Ovary (tissue), 3 donors: Measurements from ENCODE around the gene TM9SF3.

Source experiments
- CTCF ChIP-seq, 3 donors: fragments of 450-650 bp in 2 of 3; fragments of 200-600 bp in 1 of 3; IDR thresholded peaks; one replicate each; pipeline versions ENCODE4 v1.5.1 to v1.8.0; 2016 to 2022; ENCODE audit warnings: antibody characterized with exemption in 3 of 3, mild to moderate bottlenecking in 1 of 3
- POLR2A ChIP-seq: fragments of 450-650 bp; IDR thresholded peaks from one replicate; pipeline ENCODE4 v1.6.1; 2017; ENCODE audit warnings: antibody characterized with exemption, mild to moderate bottlenecking, moderate library complexity
- donor health status: DM: no; HTN: no; CAD: no.

DNA sequence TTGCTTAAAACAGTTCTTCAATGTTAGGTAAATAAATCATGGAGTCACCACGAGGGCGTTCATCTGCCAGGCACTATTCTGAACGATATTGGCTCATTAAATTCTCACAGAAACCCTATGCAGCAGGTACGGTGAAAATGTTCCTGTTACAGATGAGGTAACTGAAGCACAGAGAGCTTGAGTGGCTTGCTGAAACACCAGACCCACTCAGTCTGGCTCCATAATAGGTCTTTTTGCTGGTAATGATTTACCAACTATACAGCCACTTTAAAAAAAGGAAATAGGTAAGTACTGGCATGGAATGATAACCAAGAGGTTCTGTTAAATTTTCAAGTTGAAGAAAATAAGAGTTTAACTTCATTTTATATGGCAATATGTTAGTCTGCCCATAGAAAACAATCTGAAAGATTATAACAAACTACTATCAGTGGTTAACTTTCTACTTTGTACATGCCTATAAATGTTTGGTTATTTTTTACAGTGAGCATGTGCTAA lies 1.3 kb upstream of the TM9SF3 start:
- TF ChIP-seq CTCF (IDR thresholded peaks at IDR 0.05) (no peak), POLR2A (no peak)
